Measurements from ENCODE around the gene MIEN1.

DNA sequence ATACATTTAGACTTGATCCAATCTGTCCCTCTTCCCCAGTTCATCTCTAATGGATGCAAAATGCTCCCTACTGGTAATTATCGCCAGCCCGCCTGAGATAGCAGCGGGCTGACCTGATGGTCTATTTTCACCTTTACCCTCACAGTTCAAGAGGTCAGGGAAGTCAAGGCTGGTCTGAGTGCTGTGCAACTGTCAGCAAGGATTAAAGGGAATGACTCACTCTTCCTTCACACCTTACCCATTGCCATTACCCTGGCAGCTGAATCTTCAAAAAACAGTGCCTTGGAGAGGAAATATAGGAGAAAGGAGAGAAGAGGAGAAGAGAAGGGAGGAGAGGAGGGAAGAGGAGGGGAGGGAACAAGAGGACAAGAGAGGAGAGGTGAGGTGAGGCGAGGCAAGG lies 43.7 kb upstream of the MIEN1 start:
- TF ChIP-seq, protein P1, sequence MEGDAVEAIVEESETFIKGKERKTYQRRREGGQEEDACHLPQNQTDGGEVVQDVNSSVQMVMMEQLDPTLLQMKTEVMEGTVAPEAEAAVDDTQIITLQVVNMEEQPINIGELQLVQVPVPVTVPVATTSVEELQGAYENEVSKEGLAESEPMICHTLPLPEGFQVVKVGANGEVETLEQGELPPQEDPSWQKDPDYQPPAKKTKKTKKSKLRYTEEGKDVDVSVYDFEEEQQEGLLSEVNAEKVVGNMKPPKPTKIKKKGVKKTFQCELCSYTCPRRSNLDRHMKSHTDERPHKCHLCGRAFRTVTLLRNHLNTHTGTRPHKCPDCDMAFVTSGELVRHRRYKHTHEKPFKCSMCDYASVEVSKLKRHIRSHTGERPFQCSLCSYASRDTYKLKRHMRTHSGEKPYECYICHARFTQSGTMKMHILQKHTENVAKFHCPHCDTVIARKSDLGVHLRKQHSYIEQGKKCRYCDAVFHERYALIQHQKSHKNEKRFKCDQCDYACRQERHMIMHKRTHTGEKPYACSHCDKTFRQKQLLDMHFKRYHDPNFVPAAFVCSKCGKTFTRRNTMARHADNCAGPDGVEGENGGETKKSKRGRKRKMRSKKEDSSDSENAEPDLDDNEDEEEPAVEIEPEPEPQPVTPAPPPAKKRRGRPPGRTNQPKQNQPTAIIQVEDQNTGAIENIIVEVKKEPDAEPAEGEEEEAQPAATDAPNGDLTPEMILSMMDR (IDR thresholded peaks at IDR 0.05): no peak
- no peak for TF ChIP-seq POLR2A (IDR thresholded peaks at IDR 0.05)

Data from body of pancreas (tissue), 4 donors.